Tibial artery (tissue), 4 donors: Measurements from ENCODE around the gene SNX32.

Source experiments
- DNase-seq, 2 donors: peaks; one replicate each; pipeline ENCODE4 v3.0.0-alpha.2; 2019
- H3K27ac ChIP-seq, 2 donors: fragments of 200-600 bp; sonication (generic) in 1 of 2; 1 replicate in 1 of 2; 2 replicates in 1 of 2; pipeline ENCODE4 v1.5.1; 2018 to 2019; ENCODE audit warnings: mild to moderate bottlenecking in 1 of 2
- H3K27me3 ChIP-seq, 2 donors: fragments of 200-600 bp; sonication (generic) in 1 of 2; one replicate each; pipeline versions ENCODE4 v1.5.1 to v1.6.0; 2016 to 2019
- H3K36me3 ChIP-seq, 3 donors: fragments of 200-600 bp; sonication (generic) in 2 of 3; one replicate each; pipeline ENCODE4 v1.5.1; 2016 to 2019; ENCODE audit warnings: mild to moderate bottlenecking in 2 of 3
- H3K4me1 ChIP-seq, 4 donors: fragments of 200-600 bp; sonication (generic) in 2 of 4; 1 replicate in 3 of 4; 2 replicates in 1 of 4; pipeline ENCODE4 v1.5.1; 2016 to 2019
- H3K4me3 ChIP-seq, 2 donors: fragments of 200-600 bp; sonication (generic) in 1 of 2; 1 replicate in 1 of 2; 2 replicates in 1 of 2; pipeline ENCODE4 v1.5.1; 2018 to 2019; ENCODE audit warnings: mild to moderate bottlenecking in 2 of 2
- H3K9me3 ChIP-seq, 3 donors: fragments of 200-600 bp; sonication (generic) in 1 of 3; one replicate each; pipeline ENCODE4 v1.5.1; 2016 to 2019
- CTCF ChIP-seq, 2 experiments: fragments of 200-600 bp in 1 of 2; fragments of 450-650 bp in 1 of 2; IDR thresholded peaks; one replicate each; pipeline ENCODE4 v1.5.1; 2017 to 2019; ENCODE audit warnings: antibody characterized with exemption in 2 of 2, mild to moderate bottlenecking in 1 of 2, moderate library complexity in 1 of 2
- intact Hi-C: fragments of 100-400 bp; cut with DNase I; formaldehyde crosslinking; loops from one replicate; pipeline ENCODE4 v1.15.0; 2023; ENCODE audit warnings: low total_unique reads

Gene SNX32

GRCh38 chr11:65866509-65867283 lies 32.9 kb downstream of the SNX32 start:
- H3K4me3 ChIP-seq, result no peak overlapping the region
- peaks cover 0 to 33% (median 29%) of the 10 kb centered on the region in 4 donors for H3K4me1 ChIP-seq
- no peak overlapping the region for H3K27ac ChIP-seq
- H3K36me3 ChIP-seq, result peaks cover 37 to 87% (median 73%) of the 10 kb centered on the region in 3 donors
- no peaks in the 10 kb centered on the region for H3K9me3 ChIP-seq
- DNase-seq, result no peak
- H3K27me3 ChIP-seq, result no peaks in the 10 kb centered on the region
- intact Hi-C loops, result no loop called here
- TF ChIP-seq CTCF (IDR thresholded peaks at IDR 0.05), result no peak

DNA sequence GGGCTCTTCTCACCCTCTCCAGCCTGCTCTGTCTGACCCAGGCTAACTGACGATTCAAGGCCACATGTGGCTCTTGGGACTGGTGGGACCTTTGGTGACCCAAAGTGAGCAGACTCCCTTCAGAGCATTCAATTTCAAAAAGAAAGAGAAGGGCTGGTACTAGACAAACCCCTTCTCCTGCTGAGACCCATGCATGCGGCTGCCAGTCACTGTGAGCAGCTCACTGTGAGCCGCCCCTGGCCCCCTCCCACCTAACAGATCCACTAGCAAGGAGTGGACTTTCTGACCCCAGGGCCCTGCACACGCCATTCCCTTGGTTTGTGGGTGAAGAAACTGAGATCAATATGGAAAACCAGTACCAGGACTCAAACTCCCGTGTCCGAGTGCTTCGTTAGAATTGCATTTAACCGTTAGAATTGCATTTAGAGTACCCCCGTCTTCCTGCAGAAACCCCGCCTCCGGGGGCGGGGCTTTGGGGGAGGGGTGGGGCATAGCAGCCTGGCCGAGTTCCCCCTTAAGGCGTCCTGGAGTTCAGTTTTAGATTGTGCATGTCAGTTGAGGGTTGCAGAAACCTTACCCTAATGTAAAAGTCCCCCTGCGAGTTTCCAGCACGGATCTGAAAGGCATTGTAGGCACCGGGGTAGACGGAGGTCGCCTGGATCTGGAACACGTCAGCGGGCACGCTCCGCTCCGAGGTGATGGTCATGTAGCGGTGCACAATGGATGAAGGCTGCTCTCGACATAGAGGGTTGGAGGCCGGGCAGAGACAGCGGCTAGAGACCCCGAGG lies 33.7 kb downstream of the SNX32 start:
- Histone ChIP-seq H3K4me1 (peaks cover 0 to 32% (median 24%) of the 10 kb centered on the region in 4 donors), H3K9me3 (no peaks in the 10 kb centered on the region), H3K36me3 (peaks cover 29 to 80% (median 68%) of the 10 kb centered on the region in 3 donors), H3K27me3 (no peaks in the 10 kb centered on the region), H3K4me3 (no peak overlapping the region), H3K27ac (no peak overlapping the region)
- TF ChIP-seq CTCF (IDR thresholded peaks at IDR 0.05), result no peak
- intact Hi-C loops, result no loop called here
- DNase-seq, result no peak

GRCh38 chr11:65868076-65868667 lies 34.4 kb downstream of the SNX32 start:
- peak in 1 of 2 donors; percentile 69 for DNase-seq
- intact Hi-C loops, result no loop called here
- Histone ChIP-seq H3K27me3 (no peaks in the 10 kb centered on the region), H3K36me3 (peaks cover 23 to 73% (median 61%) of the 10 kb centered on the region in 3 donors), H3K4me1 (peaks cover 0 to 32% (median 20%) of the 10 kb centered on the region in 4 donors), H3K27ac (peak overlapping the region in 1 of 2 donors; percentile 3), H3K4me3 (no peak overlapping the region), H3K9me3 (no peaks in the 10 kb centered on the region)
- no peak for TF ChIP-seq CTCF (IDR thresholded peaks at IDR 0.05)

DNA sequence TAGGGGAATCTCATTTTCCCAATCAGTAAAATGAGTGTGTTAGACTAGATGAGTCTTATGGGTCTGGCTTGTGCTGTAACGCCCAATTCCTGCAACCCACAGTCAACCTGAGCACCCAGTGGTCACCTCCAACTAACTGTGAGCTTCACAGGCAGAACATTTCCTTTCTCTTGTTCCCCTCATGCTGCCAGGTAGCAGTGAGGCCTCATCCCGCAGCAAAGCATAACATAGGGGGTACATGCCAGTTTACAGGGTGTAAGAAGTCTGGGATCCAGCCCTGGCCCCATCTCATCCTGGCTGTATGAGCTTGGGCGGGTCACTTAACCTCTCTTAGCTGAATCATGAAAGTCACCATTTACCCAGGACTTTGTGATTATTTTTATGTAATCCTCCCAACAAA lies 35.1 kb downstream of the SNX32 start:
- Histone ChIP-seq H3K27ac (peak overlapping the region in 1 of 2 donors; percentile 3), H3K4me3 (no peak overlapping the region), H3K36me3 (peaks cover 18 to 66% (median 54%) of the 10 kb centered on the region in 3 donors), H3K27me3 (no peaks in the 10 kb centered on the region), H3K4me1 (peaks cover 0 to 31% (median 23%) of the 10 kb centered on the region in 4 donors), H3K9me3 (no peaks in the 10 kb centered on the region)
- intact Hi-C loops, result no loop called here
- DNase-seq, result no peak
- no peak for TF ChIP-seq CTCF (IDR thresholded peaks at IDR 0.05)

DNA sequence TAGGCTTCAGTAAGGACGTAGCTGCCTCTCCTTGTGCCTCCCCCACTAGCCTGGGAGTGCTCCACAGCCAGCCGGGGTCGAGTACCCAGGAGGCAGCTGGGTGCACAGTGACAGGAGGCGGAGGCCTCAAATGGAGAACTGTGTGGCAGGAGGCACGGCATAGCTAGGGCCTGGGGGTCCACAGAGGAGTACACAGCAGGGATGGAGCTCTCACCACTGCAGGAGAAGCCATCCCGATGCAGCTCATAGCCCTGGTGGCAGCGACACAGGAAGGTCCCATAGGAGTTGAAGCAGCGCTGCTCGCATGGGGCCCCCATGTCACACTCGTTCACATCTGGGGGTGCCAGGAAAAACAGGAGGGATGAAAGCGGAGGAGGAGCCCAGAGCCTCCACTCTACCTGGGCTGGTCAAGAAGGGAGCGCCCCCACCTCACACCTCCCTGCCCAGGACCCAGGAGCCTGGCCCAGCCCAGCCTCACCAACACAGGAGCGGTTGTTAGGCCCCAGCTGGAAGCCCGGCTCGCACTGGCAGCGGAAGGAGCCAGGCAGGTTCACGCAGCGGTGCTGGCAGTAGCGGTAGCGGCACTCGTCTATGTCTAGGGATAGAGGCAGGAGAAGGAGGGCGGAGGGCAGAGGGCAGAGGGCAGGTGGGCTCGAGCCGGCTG lies 36.0 kb downstream of the SNX32 start:
- no peak overlapping the region for H3K4me3 ChIP-seq
- H3K27me3 ChIP-seq, result no peaks in the 10 kb centered on the region
- H3K36me3 ChIP-seq, result peaks cover 9 to 57% (median 45%) of the 10 kb centered on the region in 3 donors
- no peaks in the 10 kb centered on the region for H3K9me3 ChIP-seq
- H3K4me1 ChIP-seq, result peaks cover 0 to 34% (median 26%) of the 10 kb centered on the region in 4 donors
- intact Hi-C loops, result no loop called here
- peak overlapping the region in 1 of 2 donors; percentile 98 for H3K27ac ChIP-seq
- TF ChIP-seq CTCF (IDR thresholded peaks at IDR 0.05), result no peak
- peak in 1 of 2 donors; percentile 65 for DNase-seq
